ENCODE measurements around the gene THOC6. TPM values are rescaled to one million over a fixed set of nuclear protein-coding genes. Genes with fewer than 3 reads are reported as not detected.
A peak's percentile ranks its signal among the peaks of the same experiment; 100 is the strongest.

THOC6 gene
- total and polyA plus RNA-seq, 12 donors, result 7.0 to 40.3 (median 10.6) TPM

GRCh38 chr16:3028716-3029319, 5.0 kb downstream of the THOC6 start:
- no peak for TF ChIP-seq CTCF (IDR thresholded peaks at IDR 0.05)
- intact Hi-C loops (cut with DNase I), result no loop called here
- ATAC-seq (no peak), DNase-seq (no peak)
- Histone ChIP-seq H3K27me3 (peaks cover 5 to 53% (median 48%) of the 10 kb centered on the region in 7 donors), H3K9me3 (no peaks in the 10 kb centered on the region), H3K36me3 (peaks cover 0 to 25% (median 17%) of the 10 kb centered on the region in 9 donors), H3K4me1 (peaks cover 7 to 36% (median 18%) of the 10 kb centered on the region in 9 donors), H3K4me3 (peak overlapping the region in 1 of 10 donors; percentile 9), H3K27ac (no peak overlapping the region)
- 28 to 37% methylated on average over 12 to 15 of the region's 15 CpGs for WGBS, 2 donors

GRCh38 chr16:3029491-3030221, 5.8 kb downstream of the THOC6 start:
- Histone ChIP-seq H3K27ac (no peak overlapping the region), H3K27me3 (peaks cover 5 to 62% (median 54%) of the 10 kb centered on the region in 7 donors), H3K4me1 (peaks cover 6 to 31% (median 14%) of the 10 kb centered on the region in 9 donors), H3K4me3 (peak overlapping the region in 6 of 10 donors; percentile 11 to 36 (median 18)), H3K9me3 (no peaks in the 10 kb centered on the region), H3K36me3 (peaks cover 0 to 25% (median 17%) of the 10 kb centered on the region in 9 donors)
- DNase-seq (no peak), ATAC-seq (peak in 1 of 8 donors; percentile 23)
- no peak for TF ChIP-seq CTCF (IDR thresholded peaks at IDR 0.05)
- intact Hi-C loops (cut with DNase I), result no loop called here
- WGBS, 2 donors, result 9% methylated on average over 59 of the region's 59 CpGs

GRCh38 chr16:3030222-3031212, 6.7 kb downstream of the THOC6 start:
- intact Hi-C loops (cut with DNase I), result no loop called here
- WGBS, 2 donors, result 79 to 80% methylated on average over 33 of the region's 33 CpGs
- no peak for ATAC-seq
- Histone ChIP-seq H3K27me3 (peaks cover 9 to 70% (median 63%) of the 10 kb centered on the region in 7 donors), H3K9me3 (no peaks in the 10 kb centered on the region), H3K36me3 (peaks cover 0 to 24% (median 17%) of the 10 kb centered on the region in 9 donors), H3K4me1 (peaks cover 6 to 24% (median 12%) of the 10 kb centered on the region in 9 donors), H3K4me3 (no peak overlapping the region), H3K27ac (no peak overlapping the region)
- TF ChIP-seq CTCF (IDR thresholded peaks at IDR 0.05), result no peak
- DNase-seq, result no peak

- DNase-seq, result no peak
- peaks cover 21 to 91% (median 84%) of the 10 kb centered on the region in 7 donors for H3K27me3 ChIP-seq
- intact Hi-C loops (cut with DNase I), result no loop called here
- H3K27ac ChIP-seq, result no peak overlapping the region
- peaks cover 6 to 38% (median 20%) of the 10 kb centered on the region in 9 donors for H3K4me1 ChIP-seq
- 39 to 44% methylated on average over 7 of the region's 7 CpGs for whole genome bisulfite sequencing, 2 donors
- no peak for ATAC-seq
- no peak for TF ChIP-seq CTCF (IDR thresholded peaks at IDR 0.05)
- H3K36me3 ChIP-seq, result peaks cover 0 to 3% (median 0%) of the 10 kb centered on the region in 9 donors
- no peak overlapping the region for H3K4me3 ChIP-seq
- no peaks in the 10 kb centered on the region for H3K9me3 ChIP-seq
Observed at GRCh38 chr16:3032624-3033023, 8.8 kb downstream of the THOC6 start.

Measured in heart right ventricle (tissue), 16 donors.